Endothelial cell (in vitro differentiated cells): ENCODE results near the gene DHX32. TPM values are rescaled to one million over a fixed set of nuclear protein-coding genes. Genes with fewer than 3 reads are reported as not detected.

Source experiments
- DNase-seq: peaks from one replicate; pipeline ENCODE4 v3.0.0; 2021; ENCODE audit warnings: low spot score
- H3K27ac Mint-ChIP-seq: one replicate; pipeline ENCODE4 v1.8.0; 2021; ENCODE audit warnings: mixed read lengths, inconsistent platforms; ENCODE audit not compliant: unreplicated experiment
- H3K27me3 Mint-ChIP-seq: one replicate; pipeline ENCODE4 v1.8.0; 2021; ENCODE audit warnings: mild to moderate bottlenecking, moderate library complexity, mixed read lengths, inconsistent platforms; ENCODE audit not compliant: unreplicated experiment
- H3K36me3 Mint-ChIP-seq: one replicate; pipeline ENCODE4 v1.8.0; 2021; ENCODE audit warnings: mild to moderate bottlenecking, low read depth, mixed read lengths, inconsistent platforms; ENCODE audit not compliant: unreplicated experiment
- H3K4me1 Mint-ChIP-seq: one replicate; pipeline ENCODE4 v1.8.0; 2021; ENCODE audit warnings: mild to moderate bottlenecking, mixed read lengths, inconsistent platforms; ENCODE audit not compliant: unreplicated experiment
- H3K4me3 Mint-ChIP-seq: one replicate; pipeline ENCODE4 v1.8.0; 2021; ENCODE audit warnings: mild to moderate bottlenecking, mixed read lengths, inconsistent platforms; ENCODE audit not compliant: unreplicated experiment
- H3K9me3 Mint-ChIP-seq: one replicate; pipeline ENCODE4 v1.8.0; 2021; ENCODE audit warnings: mixed read lengths, inconsistent platforms; ENCODE audit not compliant: unreplicated experiment
- CTCF ChIP-seq: fragments of 200-600 bp; sonication (generic); IDR thresholded peaks from one replicate; pipeline ENCODE4 v1.5.0; 2021; ENCODE audit warnings: antibody characterized with exemption; ENCODE audit not compliant: unreplicated experiment
- total RNA-seq: library from RNA; stranded (reverse); fragmentation: NEBNext Ultra II Directional; extraction: Animal tissue kit (Norgen Biotek cat#: 25700); gene quantifications from one replicate; pipeline ENCODE4 v1.2.1, GENCODE V29; 2021; ENCODE audit not compliant: unreplicated experiment

The DHX32 gene
- total RNA-seq, 1 donor from 2014 or later: 54.0 TPM

GRCh38 chr10:125797424-125797823, 83.7 kb downstream of the DHX32 start:
- no peak for TF ChIP-seq CTCF
- Mint-ChIP-seq H3K27ac (no peak overlapping the region), H3K9me3 (no peaks in the 10 kb centered on the region), H3K36me3 (peaks cover 28% of the 10 kb centered on the region), H3K4me3 (no peak overlapping the region), H3K4me1 (no peaks in the 10 kb centered on the region), H3K27me3 (peaks cover 2% of the 10 kb centered on the region)
- no peak for DNase-seq

- peak overlapping the region; percentile 23 for H3K4me3 Mint-ChIP-seq
- H3K36me3 Mint-ChIP-seq: peaks cover 24% of the 10 kb centered on the region
- TF ChIP-seq CTCF: no peak
- no peaks in the 10 kb centered on the region for H3K27me3 Mint-ChIP-seq
- no peaks in the 10 kb centered on the region for H3K4me1 Mint-ChIP-seq
- H3K27ac Mint-ChIP-seq: peak overlapping the region; percentile 16
- no peak for DNase-seq
- H3K9me3 Mint-ChIP-seq: no peaks in the 10 kb centered on the region
Observed at GRCh38 chr10:125795637-125796190, 85.4 kb downstream of the DHX32 start.

GRCh38 chr10:125795128-125795527, 86.0 kb downstream of the DHX32 start:
- Mint-ChIP-seq H3K27ac (no peak overlapping the region), H3K27me3 (no peaks in the 10 kb centered on the region), H3K9me3 (no peaks in the 10 kb centered on the region), H3K36me3 (peaks cover 26% of the 10 kb centered on the region), H3K4me1 (no peaks in the 10 kb centered on the region), H3K4me3 (no peak overlapping the region)
- TF ChIP-seq CTCF: no peak
- DNase-seq: no peak

GRCh38 chr10:125792342-125793300, 88.5 kb downstream of the DHX32 start:
- Mint-ChIP-seq H3K36me3 (peaks cover 29% of the 10 kb centered on the region), H3K9me3 (no peaks in the 10 kb centered on the region), H3K4me1 (peaks cover 10% of the 10 kb centered on the region), H3K27me3 (no peaks in the 10 kb centered on the region), H3K4me3 (no peak overlapping the region), H3K27ac (no peak overlapping the region)
- DNase-seq: no peak
- no peak for TF ChIP-seq CTCF
